GM12878 (cell line): ENCODE measurements around the gene NFAT5.

Experiments
- BHLHE40 ChIP-seq, 2 experiments: fragments of 450-650 bp in 1 of 2; IDR thresholded peaks; 2 replicates each; pipeline ENCODE4 v1.6.1; 2011 to 2017; ENCODE audit warnings: low read depth in 2 of 2, borderline replicate concordance in 1 of 2, improper control_type of control experiment in 1 of 2, low read length in 1 of 2, mild to moderate bottlenecking in 1 of 2
- EZH2 ChIP-seq: IDR thresholded peaks from 2 replicates; pipeline ENCODE4 v1.6.1; 2012; ENCODE audit warnings: low read depth, mild to moderate bottlenecking, control low read depth, inconsistent platforms, low read length, borderline replicate concordance; ENCODE audit not compliant: control insufficient read depth
- FOS ChIP-seq: IDR thresholded peaks from 3 replicates; pipeline ENCODE4 v1.6.1; 2011; ENCODE audit warnings: borderline replicate concordance; ENCODE audit not compliant: insufficient read length; ENCODE audit errors: extremely low read depth
- HDAC2 ChIP-seq: fragments of 200-600 bp; sonication (generic); IDR thresholded peaks from 2 replicates; pipeline ENCODE4 v1.6.1; 2017
- JUND ChIP-seq: IDR thresholded peaks from 2 replicates; pipeline ENCODE4 v1.6.1; 2012; ENCODE audit warnings: low read depth, mild to moderate bottlenecking, low read length, improper control_type of control experiment, moderate library complexity
- NFYA ChIP-seq: IDR thresholded peaks from 2 replicates; pipeline ENCODE4 v1.6.1; 2011; ENCODE audit warnings: low read depth, mild to moderate bottlenecking, low read length, improper control_type of control experiment, borderline replicate concordance
- POLR2A ChIP-seq: IDR thresholded peaks from 2 replicates; pipeline ENCODE4 v1.6.1; 2011; ENCODE audit warnings: low read depth, mild to moderate bottlenecking, low read length
- POLR2AphosphoS5 ChIP-seq: IDR thresholded peaks from 2 replicates; pipeline ENCODE4 v1.6.1; 2011; ENCODE audit warnings: mild to moderate bottlenecking, low read length, inconsistent platforms
- RAD21 ChIP-seq: IDR thresholded peaks from 2 replicates; pipeline ENCODE4 v1.6.1; 2011; ENCODE audit warnings: mild to moderate bottlenecking, low read depth, low read length, moderate library complexity; ENCODE audit not compliant: insufficient read depth
- SP1 ChIP-seq: IDR thresholded peaks from one replicate; pipeline ENCODE4 v1.6.1; 2011; ENCODE audit warnings: low read depth, low read length
- TCF7 ChIP-seq: IDR thresholded peaks from 2 replicates; pipeline ENCODE4 v1.6.1; 2014; ENCODE audit warnings: antibody characterized with exemption, borderline replicate concordance
- ZNF274 ChIP-seq: IDR thresholded peaks from one replicate; pipeline ENCODE4 v1.8.0; 2011; ENCODE audit not compliant: insufficient read length, insufficient read depth
- TF ChIP-seq, protein P1 (sequence below), 3 experiments: IDR thresholded peaks in 2 of 3; conservative IDR thresholded peaks in 1 of 3; 2 replicates each; pipeline ENCODE4 v1.5.1; 2011; ENCODE audit warnings: low read depth in 3 of 3, low read length in 3 of 3, mild to moderate bottlenecking in 3 of 3, control low read depth in 2 of 3, moderate library complexity in 2 of 3, inconsistent platforms in 1 of 3, mixed read lengths in 1 of 3; ENCODE audit not compliant: control insufficient read depth in 2 of 3, insufficient read depth in 1 of 3; ENCODE audit errors: extremely low read depth in 1 of 3
- TF ChIP-seq, protein P2 (sequence below): IDR thresholded peaks from 2 replicates; pipeline ENCODE4 v1.6.1; 2012; ENCODE audit warnings: mild to moderate bottlenecking, low read depth, low read length

DNA sequence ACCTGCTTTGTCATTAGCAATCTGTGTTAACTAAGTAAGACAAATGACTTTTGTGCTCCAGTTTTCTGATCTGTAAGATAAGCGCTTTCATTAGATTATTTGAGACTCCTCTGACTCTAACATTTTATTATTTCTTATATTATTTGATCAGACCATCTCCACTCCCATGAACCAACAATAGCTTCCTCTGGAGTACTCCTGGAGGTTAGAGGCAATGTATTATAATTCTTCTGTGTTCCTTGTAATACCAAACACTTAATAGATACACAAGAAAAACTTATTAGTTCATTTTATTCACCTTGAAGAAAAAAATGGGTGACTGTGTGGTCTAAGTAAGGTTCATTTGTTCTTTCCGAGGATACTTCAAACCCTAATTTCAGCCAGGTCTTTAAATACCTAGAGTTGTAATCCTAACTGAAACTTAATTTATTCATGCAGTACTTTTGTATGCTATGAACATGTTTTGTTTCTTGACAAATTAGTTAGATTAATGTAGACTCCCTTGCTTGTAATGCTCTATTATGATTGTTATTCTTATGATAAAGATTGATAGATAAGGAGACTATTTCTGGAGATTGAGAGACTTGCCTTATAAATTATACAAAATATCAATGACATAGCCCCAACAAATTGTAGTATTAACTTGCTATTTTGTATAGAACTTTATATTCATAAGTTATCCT, 106.7 kb downstream of the NFAT5 start:
- TF ChIP-seq, protein P1, sequence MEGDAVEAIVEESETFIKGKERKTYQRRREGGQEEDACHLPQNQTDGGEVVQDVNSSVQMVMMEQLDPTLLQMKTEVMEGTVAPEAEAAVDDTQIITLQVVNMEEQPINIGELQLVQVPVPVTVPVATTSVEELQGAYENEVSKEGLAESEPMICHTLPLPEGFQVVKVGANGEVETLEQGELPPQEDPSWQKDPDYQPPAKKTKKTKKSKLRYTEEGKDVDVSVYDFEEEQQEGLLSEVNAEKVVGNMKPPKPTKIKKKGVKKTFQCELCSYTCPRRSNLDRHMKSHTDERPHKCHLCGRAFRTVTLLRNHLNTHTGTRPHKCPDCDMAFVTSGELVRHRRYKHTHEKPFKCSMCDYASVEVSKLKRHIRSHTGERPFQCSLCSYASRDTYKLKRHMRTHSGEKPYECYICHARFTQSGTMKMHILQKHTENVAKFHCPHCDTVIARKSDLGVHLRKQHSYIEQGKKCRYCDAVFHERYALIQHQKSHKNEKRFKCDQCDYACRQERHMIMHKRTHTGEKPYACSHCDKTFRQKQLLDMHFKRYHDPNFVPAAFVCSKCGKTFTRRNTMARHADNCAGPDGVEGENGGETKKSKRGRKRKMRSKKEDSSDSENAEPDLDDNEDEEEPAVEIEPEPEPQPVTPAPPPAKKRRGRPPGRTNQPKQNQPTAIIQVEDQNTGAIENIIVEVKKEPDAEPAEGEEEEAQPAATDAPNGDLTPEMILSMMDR (IDR thresholded peaks at IDR 0.05 in 2 of 3, conservative IDR thresholded peaks at IDR 0.05 in 1 of 3; ENCODE audit: control insufficient read depth in 2 of 3, extremely low read depth in 1 of 3, insufficient read depth in 1 of 3, low read depth in 3 of 3, low read length in 3 of 3) = no peak
- no peak for TF ChIP-seq JUND
- TF ChIP-seq TCF7 = no peak
- TF ChIP-seq POLR2AphosphoS5 = no peak
- TF ChIP-seq RAD21 = no peak
- no peak for TF ChIP-seq POLR2A
- TF ChIP-seq, protein P2, sequence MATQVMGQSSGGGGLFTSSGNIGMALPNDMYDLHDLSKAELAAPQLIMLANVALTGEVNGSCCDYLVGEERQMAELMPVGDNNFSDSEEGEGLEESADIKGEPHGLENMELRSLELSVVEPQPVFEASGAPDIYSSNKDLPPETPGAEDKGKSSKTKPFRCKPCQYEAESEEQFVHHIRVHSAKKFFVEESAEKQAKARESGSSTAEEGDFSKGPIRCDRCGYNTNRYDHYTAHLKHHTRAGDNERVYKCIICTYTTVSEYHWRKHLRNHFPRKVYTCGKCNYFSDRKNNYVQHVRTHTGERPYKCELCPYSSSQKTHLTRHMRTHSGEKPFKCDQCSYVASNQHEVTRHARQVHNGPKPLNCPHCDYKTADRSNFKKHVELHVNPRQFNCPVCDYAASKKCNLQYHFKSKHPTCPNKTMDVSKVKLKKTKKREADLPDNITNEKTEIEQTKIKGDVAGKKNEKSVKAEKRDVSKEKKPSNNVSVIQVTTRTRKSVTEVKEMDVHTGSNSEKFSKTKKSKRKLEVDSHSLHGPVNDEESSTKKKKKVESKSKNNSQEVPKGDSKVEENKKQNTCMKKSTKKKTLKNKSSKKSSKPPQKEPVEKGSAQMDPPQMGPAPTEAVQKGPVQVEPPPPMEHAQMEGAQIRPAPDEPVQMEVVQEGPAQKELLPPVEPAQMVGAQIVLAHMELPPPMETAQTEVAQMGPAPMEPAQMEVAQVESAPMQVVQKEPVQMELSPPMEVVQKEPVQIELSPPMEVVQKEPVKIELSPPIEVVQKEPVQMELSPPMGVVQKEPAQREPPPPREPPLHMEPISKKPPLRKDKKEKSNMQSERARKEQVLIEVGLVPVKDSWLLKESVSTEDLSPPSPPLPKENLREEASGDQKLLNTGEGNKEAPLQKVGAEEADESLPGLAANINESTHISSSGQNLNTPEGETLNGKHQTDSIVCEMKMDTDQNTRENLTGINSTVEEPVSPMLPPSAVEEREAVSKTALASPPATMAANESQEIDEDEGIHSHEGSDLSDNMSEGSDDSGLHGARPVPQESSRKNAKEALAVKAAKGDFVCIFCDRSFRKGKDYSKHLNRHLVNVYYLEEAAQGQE = no peak
- TF ChIP-seq EZH2 = no peak
- no peak for TF ChIP-seq NFYA
- TF ChIP-seq HDAC2 = no peak
- no peak for TF ChIP-seq FOS
- TF ChIP-seq ZNF274 = no peak
- TF ChIP-seq SP1 = no peak
- no peak for TF ChIP-seq BHLHE40 (IDR thresholded peaks at IDR 0.05; ENCODE audit: borderline replicate concordance in 1 of 2, low read depth in 2 of 2, low read length in 1 of 2)
